Fibroblast of pulmonary artery (primary cell): ENCODE results near the gene FHOD3.

ENCODE experiments used
- DNase-seq: peaks from one replicate; pipeline ENCODE4 v3.0.0-alpha.2; 2010; ENCODE audit warnings: low read depth
- H3K4me3 ChIP-seq: replicated peaks from 2 replicates; pipeline ENCODE4 v1.5.1; 2011; ENCODE audit warnings: low read depth, mild to moderate bottlenecking, control low read depth, low read length, moderate library complexity
- TF ChIP-seq, protein P1 (sequence below): IDR thresholded peaks from 2 replicates; pipeline ENCODE4 v1.5.1; 2011; ENCODE audit warnings: mild to moderate bottlenecking, control low read depth, low read length, inconsistent platforms; ENCODE audit errors: missing control alignments

The FHOD3 gene

GRCh38 chr18:36769611-36770314 is 472.2 kb downstream of the FHOD3 start:
- H3K4me3 ChIP-seq, result no peak overlapping the region
- TF ChIP-seq, protein P1, sequence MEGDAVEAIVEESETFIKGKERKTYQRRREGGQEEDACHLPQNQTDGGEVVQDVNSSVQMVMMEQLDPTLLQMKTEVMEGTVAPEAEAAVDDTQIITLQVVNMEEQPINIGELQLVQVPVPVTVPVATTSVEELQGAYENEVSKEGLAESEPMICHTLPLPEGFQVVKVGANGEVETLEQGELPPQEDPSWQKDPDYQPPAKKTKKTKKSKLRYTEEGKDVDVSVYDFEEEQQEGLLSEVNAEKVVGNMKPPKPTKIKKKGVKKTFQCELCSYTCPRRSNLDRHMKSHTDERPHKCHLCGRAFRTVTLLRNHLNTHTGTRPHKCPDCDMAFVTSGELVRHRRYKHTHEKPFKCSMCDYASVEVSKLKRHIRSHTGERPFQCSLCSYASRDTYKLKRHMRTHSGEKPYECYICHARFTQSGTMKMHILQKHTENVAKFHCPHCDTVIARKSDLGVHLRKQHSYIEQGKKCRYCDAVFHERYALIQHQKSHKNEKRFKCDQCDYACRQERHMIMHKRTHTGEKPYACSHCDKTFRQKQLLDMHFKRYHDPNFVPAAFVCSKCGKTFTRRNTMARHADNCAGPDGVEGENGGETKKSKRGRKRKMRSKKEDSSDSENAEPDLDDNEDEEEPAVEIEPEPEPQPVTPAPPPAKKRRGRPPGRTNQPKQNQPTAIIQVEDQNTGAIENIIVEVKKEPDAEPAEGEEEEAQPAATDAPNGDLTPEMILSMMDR, result peak; percentile 33
- DNase-seq, result no peak

DNA sequence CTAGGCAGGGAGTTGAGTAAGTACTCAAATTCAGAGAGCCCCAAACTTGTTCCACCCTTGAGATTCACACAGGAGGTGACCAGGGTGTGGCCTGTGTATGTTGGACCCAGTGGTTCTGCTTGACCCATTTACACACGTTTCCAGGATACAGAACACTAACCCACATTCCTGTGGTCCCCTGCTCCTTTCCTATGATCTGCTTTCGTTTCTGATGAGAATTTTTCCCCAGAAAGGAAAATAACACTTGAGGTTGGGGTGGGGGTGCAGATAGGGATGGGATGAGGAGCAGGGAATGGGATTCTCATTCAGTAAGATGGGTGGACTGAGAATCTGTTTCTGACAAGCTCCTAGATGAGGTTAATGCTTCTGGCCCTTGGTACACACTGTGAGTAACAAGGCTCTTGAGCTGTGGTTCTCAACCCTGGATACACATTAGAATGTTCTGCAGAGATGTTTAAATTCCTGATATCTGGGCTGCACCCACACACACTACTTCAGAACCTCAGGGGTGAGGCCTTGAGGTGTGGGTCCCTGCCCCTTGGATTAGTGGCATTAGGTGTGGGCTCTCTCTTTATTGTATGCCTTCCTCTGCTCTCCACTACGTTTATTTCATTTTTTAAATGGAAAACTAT is 472.9 kb downstream of the FHOD3 start:
- no peak for DNase-seq
- no peak overlapping the region for H3K4me3 ChIP-seq
- TF ChIP-seq, protein P1, result no peak

- no peak for DNase-seq
- H3K4me3 ChIP-seq, result no peak overlapping the region
- TF ChIP-seq, protein P1, result no peak
These were observed 473.7 kb downstream of the FHOD3 start for GRCh38 chr18:36771245-36771644.

DNA sequence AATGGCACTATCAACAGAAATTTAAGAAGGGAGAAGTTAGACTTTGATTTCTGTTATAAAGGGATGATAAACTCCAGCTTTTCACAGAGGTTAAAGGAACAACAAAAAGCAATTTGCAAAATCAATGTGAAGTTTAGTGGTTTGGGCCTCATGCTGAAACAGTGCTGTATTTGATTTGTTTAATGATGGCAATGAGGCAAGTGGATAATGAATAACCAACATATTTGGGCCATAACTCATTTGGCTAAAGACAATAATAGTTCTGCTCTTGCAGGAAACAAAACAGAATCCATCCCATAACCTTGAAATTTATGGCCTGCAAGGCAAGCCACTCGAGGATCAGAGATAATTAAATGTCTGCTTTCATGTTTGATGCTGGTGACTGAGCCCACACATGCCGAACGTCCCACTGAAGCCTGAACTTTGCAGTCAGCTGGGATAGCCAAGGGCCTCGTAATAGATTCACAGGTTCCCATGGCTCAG is 474.8 kb downstream of the FHOD3 start:
- TF ChIP-seq, protein P1, result no peak
- no peak overlapping the region for H3K4me3 ChIP-seq
- DNase-seq, result no peak

DNA sequence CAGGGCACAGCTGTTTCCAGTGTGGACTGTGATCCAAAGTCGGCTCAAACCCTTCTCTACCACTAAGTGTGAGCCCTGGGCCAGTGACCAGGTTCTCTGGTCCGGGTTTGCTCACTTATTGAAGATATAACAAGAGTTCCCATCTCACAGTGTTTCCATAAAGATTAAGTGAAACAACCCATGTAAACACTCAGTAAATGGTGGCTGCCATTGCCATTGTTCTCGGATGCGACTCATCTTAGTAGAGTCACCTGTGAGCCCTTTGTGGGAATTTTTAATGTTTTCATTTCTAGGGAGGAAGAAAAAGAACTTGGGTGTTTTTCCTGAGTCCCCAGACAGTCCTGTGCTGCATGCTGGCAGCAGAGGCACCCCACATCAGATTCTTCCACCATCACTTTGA is 477.9 kb downstream of the FHOD3 start:
- no peak overlapping the region for H3K4me3 ChIP-seq
- TF ChIP-seq, protein P1, result no peak
- DNase-seq, result no peak

GRCh38 chr18:36776650-36777049 is 479.1 kb downstream of the FHOD3 start:
- no peak for DNase-seq
- H3K4me3 ChIP-seq, result no peak overlapping the region
- TF ChIP-seq, protein P1, result no peak
